Fibroblast of lung (primary cell): ENCODE measurements around the gene VIPR2.

Experiments
- EZH2 ChIP-seq: IDR thresholded peaks from 2 replicates; pipeline ENCODE4 v1.5.1; 2012; ENCODE audit warnings: low read length, control low read depth, mild to moderate bottlenecking; ENCODE audit errors: missing control alignments
- TF ChIP-seq, protein P1 (sequence below), 2 donors: IDR thresholded peaks in 1 of 2; conservative IDR thresholded peaks in 1 of 2; 1 replicate in 1 of 2; 2 replicates in 1 of 2; pipeline ENCODE4 v1.5.1; 2011 to 2012; ENCODE audit warnings: low read length in 2 of 2, control low read depth in 1 of 2, inconsistent platforms in 1 of 2, low read depth in 1 of 2, mild to moderate bottlenecking in 1 of 2

DNA sequence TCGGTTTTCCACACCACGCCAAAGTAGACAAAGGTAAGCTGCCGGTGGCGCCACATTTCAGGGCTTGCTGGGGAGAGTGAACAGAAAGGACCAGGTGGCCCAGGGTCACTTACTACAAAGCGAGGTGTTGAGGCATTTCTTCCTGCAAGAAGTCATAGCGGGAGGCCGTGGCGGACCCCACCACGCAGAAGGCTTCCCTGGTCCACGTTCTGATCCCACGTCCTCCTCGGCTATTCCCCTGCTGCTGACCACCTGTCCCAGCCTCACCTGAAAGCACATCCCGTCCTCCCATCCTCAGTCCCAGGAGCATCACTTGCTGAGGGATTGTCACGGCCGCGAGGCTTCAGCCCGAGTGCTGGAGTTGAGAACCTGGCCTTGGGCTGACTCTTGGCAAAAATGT lies 149.2 kb downstream of the VIPR2 start:
- TF ChIP-seq, protein P1, sequence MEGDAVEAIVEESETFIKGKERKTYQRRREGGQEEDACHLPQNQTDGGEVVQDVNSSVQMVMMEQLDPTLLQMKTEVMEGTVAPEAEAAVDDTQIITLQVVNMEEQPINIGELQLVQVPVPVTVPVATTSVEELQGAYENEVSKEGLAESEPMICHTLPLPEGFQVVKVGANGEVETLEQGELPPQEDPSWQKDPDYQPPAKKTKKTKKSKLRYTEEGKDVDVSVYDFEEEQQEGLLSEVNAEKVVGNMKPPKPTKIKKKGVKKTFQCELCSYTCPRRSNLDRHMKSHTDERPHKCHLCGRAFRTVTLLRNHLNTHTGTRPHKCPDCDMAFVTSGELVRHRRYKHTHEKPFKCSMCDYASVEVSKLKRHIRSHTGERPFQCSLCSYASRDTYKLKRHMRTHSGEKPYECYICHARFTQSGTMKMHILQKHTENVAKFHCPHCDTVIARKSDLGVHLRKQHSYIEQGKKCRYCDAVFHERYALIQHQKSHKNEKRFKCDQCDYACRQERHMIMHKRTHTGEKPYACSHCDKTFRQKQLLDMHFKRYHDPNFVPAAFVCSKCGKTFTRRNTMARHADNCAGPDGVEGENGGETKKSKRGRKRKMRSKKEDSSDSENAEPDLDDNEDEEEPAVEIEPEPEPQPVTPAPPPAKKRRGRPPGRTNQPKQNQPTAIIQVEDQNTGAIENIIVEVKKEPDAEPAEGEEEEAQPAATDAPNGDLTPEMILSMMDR (conservative IDR thresholded peaks at IDR 0.05 in 1 of 2, IDR thresholded peaks at IDR 0.05 in 1 of 2; ENCODE audit: low read depth in 1 of 2, low read length in 2 of 2): no peak
- TF ChIP-seq EZH2: no peak
